Stomach smooth muscle (tissue), 2 donors: ENCODE results near the gene MYH10.

Experiments
- H3K27ac ChIP-seq: one replicate; pipeline ENCODE4 v1.7.0; 2013; ENCODE audit warnings: mild to moderate bottlenecking, low read length, inconsistent platforms
- H3K27me3 ChIP-seq, 2 donors: one replicate each; pipeline ENCODE4 v1.7.0; 2013; ENCODE audit warnings: low read length in 2 of 2; ENCODE audit not compliant: insufficient read depth in 2 of 2, control insufficient read depth in 1 of 2
- H3K36me3 ChIP-seq, 2 donors: one replicate each; pipeline ENCODE4 v1.7.0; 2013; ENCODE audit warnings: low read length in 2 of 2; ENCODE audit not compliant: control insufficient read depth in 2 of 2, insufficient read depth in 2 of 2
- H3K4me1 ChIP-seq: one replicate; pipeline ENCODE4 v1.7.0; 2013; ENCODE audit warnings: low read length; ENCODE audit not compliant: control insufficient read depth, insufficient read depth
- H3K4me3 ChIP-seq, 2 donors: one replicate each; pipeline ENCODE4 v1.7.0; 2013; ENCODE audit warnings: low read length in 2 of 2
- H3K9ac ChIP-seq, 2 donors: one replicate each; pipeline ENCODE4 v1.7.0; 2013; ENCODE audit warnings: low read length in 2 of 2, mild to moderate bottlenecking in 1 of 2
- H3K9me3 ChIP-seq, 2 donors: one replicate each; pipeline ENCODE4 v1.7.0; 2013; ENCODE audit warnings: low read length in 2 of 2; ENCODE audit not compliant: control insufficient read depth in 2 of 2
- donor health status: healthy.
- donor health status: Pancreatic carcinoma.

The MYH10 gene

DNA sequence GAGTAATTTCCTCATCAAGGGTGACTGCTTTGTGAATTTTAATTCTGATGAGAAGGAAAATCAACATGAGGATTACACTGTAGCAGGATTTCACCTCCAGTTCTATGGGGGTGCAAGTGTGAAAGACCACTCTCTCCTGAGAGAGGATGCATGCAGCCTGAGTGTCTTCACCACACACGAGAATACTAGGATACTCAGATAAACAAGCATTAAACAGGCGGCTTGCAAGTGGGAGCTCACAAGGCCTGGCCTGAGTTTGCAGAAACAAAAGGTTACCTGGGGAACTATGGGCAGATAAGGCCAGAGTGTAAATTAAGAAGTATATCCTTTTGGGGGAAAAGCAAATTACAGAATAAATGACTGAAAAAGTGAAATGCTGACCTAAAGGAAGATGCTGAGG lies 46.6 kb downstream of the MYH10 start:
- Histone ChIP-seq H3K27ac (no peak overlapping the region), H3K4me1 (no peaks in the 10 kb centered on the region), H3K9ac (no peak overlapping the region), H3K36me3 (peaks cover 0 to 2% of the 10 kb centered on the region in 2 donors), H3K27me3 (no peaks in the 10 kb centered on the region), H3K4me3 (no peak overlapping the region), H3K9me3 (no peaks in the 10 kb centered on the region)

- Histone ChIP-seq H3K4me1 (no peaks in the 10 kb centered on the region), H3K27ac (no peak overlapping the region)
These were observed 49.4 kb downstream of the MYH10 start for GRCh38 chr17:8580952-8581658.

GRCh38 chr17:8577868-8578267 lies 52.7 kb downstream of the MYH10 start:
- Histone ChIP-seq H3K36me3 (no peaks in the 10 kb centered on the region), H3K27ac (no peak overlapping the region), H3K4me1 (no peaks in the 10 kb centered on the region), H3K9ac (no peak overlapping the region), H3K9me3 (no peaks in the 10 kb centered on the region), H3K4me3 (no peak overlapping the region), H3K27me3 (no peaks in the 10 kb centered on the region)

More at GRCh38 chr17:8580952-8581658, 49.4 kb downstream of the MYH10 start:
- no peak overlapping the region for H3K9ac ChIP-seq
- H3K9me3 ChIP-seq: no peaks in the 10 kb centered on the region
- no peaks in the 10 kb centered on the region for H3K27me3 ChIP-seq
- H3K36me3 ChIP-seq: no peaks in the 10 kb centered on the region
- H3K4me3 ChIP-seq: no peak overlapping the region

DNA sequence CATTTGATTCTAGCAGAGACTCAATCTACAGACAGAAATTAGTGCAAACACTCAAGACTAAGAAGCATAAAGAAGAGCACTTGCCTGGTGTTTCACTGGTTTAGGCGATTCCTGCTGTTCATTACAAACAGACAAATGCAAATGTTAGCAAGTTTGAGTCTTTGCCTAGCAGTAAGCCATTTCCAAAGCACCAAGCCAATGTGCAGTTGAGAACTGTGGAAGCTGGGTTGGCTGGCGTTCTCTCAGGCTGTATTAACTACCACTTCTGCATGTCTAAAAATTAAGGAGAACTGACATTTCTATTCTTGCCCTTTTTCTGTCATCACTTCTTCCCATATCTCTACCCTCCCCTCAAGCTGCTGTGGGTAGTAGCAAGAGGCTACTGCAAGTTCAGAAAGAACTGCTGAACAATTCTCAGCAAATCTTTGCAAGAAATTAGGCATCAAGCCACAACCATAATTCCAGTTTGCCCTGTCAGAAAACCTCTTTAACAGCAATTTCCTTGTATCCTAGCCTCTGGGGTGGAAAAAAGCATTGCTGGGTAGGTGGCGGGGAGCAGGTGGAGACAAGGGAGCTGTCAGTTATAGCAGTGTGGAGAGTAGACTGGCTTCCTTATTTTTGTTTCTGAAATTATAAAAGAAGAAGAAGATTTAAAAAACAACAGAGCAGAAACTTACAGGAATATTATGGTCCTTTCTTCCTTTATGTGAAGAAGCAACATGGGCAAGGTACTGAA lies 53.8 kb downstream of the MYH10 start:
- Histone ChIP-seq H3K36me3 (no peaks in the 10 kb centered on the region), H3K4me3 (no peak overlapping the region), H3K27ac (no peak overlapping the region), H3K27me3 (no peaks in the 10 kb centered on the region), H3K9me3 (no peaks in the 10 kb centered on the region), H3K4me1 (no peaks in the 10 kb centered on the region), H3K9ac (no peak overlapping the region)

DNA sequence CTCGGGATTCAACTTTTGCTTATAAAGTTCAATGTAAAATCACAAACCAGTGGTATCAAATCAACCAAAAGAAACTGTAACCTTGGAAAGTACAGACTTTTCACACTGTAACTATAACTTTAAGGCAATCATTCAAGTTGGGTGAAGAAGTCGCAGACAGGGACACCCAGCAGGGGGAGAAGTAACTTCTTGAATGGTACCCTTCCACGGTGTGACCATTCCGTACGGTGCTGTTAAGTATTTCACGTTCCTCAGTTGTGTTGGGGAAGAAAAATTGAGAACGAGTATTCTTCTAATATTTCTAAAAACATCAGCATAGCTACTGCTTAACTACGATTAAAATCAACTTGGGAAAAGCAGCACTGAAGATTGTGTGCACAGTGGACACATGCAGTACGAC lies 55.8 kb downstream of the MYH10 start:
- Histone ChIP-seq H3K9ac (no peak overlapping the region), H3K27me3 (no peaks in the 10 kb centered on the region), H3K27ac (no peak overlapping the region), H3K9me3 (no peaks in the 10 kb centered on the region), H3K4me3 (no peak overlapping the region), H3K4me1 (no peaks in the 10 kb centered on the region), H3K36me3 (no peaks in the 10 kb centered on the region)

DNA sequence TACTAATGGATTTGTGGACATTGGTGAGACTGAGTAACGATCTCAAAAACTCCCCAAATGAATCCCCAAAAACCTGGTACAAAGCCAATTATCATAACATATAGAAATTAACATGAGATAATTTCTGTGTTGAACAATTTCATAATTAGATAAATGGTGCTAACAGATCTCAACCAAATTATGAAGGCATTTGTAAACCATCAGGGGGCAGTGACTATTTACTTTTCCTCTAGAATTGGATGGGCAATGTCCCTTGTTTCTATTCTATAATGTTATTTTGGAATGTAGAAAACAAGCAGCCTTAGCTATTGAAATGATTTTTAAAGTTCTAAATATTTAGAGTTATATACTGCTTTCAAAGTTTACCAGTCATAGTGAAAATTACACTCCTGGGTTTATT lies 57.8 kb downstream of the MYH10 start:
- H3K9ac ChIP-seq: no peak overlapping the region
- H3K36me3 ChIP-seq: peaks cover 8 to 12% of the 10 kb centered on the region in 2 donors
- no peaks in the 10 kb centered on the region for H3K27me3 ChIP-seq
- no peak overlapping the region for H3K27ac ChIP-seq
- H3K4me1 ChIP-seq: no peaks in the 10 kb centered on the region
- H3K4me3 ChIP-seq: no peak overlapping the region
- H3K9me3 ChIP-seq: no peaks in the 10 kb centered on the region

- H3K4me1 ChIP-seq: peaks cover 2% of the 10 kb centered on the region
- H3K4me3 ChIP-seq: no peak overlapping the region
- H3K9ac ChIP-seq: no peak overlapping the region
- no peaks in the 10 kb centered on the region for H3K27me3 ChIP-seq
- H3K36me3 ChIP-seq: peaks cover 8 to 20% of the 10 kb centered on the region in 2 donors
- no peaks in the 10 kb centered on the region for H3K9me3 ChIP-seq
- no peak overlapping the region for H3K27ac ChIP-seq
These were observed 66.4 kb downstream of the MYH10 start for GRCh38 chr17:8563981-8564602.

DNA sequence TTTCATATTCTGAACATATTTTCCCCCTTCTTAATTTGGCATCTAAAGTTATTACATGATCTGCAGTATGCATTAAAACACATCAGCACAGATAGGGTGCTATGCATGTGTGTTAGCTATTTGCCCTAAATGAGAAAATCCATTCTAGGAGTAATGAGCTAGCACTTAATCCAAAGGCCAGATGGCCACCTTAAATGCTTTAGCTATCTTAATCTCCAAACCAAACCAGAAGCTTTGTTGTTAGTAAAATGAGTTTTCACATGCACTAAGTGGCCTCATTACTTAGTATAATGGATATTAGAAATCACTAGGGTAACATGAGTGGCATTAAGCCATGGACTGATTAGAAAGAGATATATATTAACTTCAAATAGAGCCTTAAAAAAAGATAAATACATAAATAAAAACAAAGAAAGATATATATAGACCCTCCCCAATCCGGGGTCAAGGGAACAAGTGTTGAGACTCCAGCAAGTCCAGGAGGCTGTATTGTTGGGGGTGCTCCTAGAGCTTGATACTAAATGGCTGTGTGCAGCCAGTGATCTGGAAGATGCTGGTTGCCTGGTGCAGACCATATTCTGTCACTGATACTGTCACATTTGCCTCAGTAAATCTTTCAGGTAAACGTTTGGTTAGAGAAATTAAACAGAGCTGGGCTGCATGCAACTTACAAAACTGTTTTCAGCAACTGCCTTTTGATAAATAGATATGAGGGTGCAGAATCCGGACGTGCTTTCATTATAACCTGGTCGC lies 67.3 kb downstream of the MYH10 start:
- H3K9me3 ChIP-seq: no peaks in the 10 kb centered on the region
- no peak overlapping the region for H3K27ac ChIP-seq
- no peak overlapping the region for H3K9ac ChIP-seq
- H3K4me1 ChIP-seq: peaks cover 2% of the 10 kb centered on the region
- no peak overlapping the region for H3K4me3 ChIP-seq
- H3K27me3 ChIP-seq: no peaks in the 10 kb centered on the region
- peaks cover 3 to 15% of the 10 kb centered on the region in 2 donors for H3K36me3 ChIP-seq

DNA sequence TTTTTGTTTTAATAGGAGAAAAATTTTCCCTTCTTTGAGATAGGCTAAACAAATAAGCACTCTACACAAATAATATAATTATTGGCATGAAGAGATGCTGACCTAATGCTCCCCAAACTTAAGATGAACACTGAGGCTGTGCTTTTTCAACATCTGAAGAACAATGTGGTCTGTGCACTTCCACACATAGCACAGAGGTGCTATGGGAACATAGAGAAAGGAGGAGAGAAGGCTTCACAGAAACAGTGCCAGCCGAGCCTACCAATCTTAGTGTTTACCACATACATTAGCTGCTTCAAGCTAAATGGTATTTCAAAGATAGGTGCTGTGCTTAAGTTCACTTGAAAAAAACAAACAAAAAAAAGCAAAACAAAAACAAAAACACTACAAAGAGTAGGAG lies 72.4 kb downstream of the MYH10 start:
- H3K4me1 ChIP-seq: no peaks in the 10 kb centered on the region

GRCh38 chr17:8557176-8557806 lies 73.2 kb downstream of the MYH10 start:
- Histone ChIP-seq H3K27ac (no peak overlapping the region), H3K4me1 (no peaks in the 10 kb centered on the region)

More for the DNA sequence above, 72.4 kb downstream of the MYH10 start:
- Histone ChIP-seq H3K4me3 (no peak overlapping the region), H3K36me3 (peaks cover 0 to 11% of the 10 kb centered on the region in 2 donors), H3K27ac (no peak overlapping the region), H3K27me3 (no peaks in the 10 kb centered on the region), H3K9ac (no peak overlapping the region), H3K9me3 (no peaks in the 10 kb centered on the region)

More at GRCh38 chr17:8557176-8557806, 73.2 kb downstream of the MYH10 start:
- no peaks in the 10 kb centered on the region for H3K9me3 ChIP-seq
- H3K4me3 ChIP-seq: no peak overlapping the region
- H3K9ac ChIP-seq: no peak overlapping the region
- H3K27me3 ChIP-seq: no peaks in the 10 kb centered on the region
- H3K36me3 ChIP-seq: peaks cover 0 to 16% of the 10 kb centered on the region in 2 donors
